ENCODE measurements around the gene SMARCA2. TPM values are rescaled to one million over a fixed set of nuclear protein-coding genes. Genes with fewer than 3 reads are reported as not detected.

SMARCA2 gene
- total RNA-seq, 1 donor from 2014 or later, result 110 TPM

DNA sequence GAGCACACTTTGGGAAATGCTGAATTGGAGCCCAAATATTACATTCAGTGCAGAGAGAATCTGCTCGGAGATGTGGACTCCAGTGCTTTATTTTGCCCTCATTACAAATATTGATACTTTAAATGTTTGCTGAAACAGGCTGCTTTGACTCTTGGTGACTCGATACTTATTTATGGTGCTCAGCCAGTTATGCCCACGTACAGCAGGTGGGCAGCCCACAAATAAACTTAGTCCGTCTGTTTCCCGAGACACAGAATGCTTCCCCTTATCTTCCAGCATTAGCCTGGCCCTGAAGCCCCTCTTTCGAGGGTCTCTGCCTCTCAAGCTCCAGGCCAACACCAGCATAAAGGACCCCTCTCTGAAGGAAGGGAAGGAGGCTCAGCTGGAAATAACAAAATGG is 158.7 kb downstream of the SMARCA2 start:
- Mint-ChIP-seq H3K27ac (ENCODE audit: unreplicated experiment) (no peak overlapping the region), H3K27me3 (ENCODE audit: unreplicated experiment) (no peaks in the 10 kb centered on the region), H3K36me3 (ENCODE audit: unreplicated experiment) (peaks cover 27% of the 10 kb centered on the region), H3K9me3 (ENCODE audit: unreplicated experiment) (no peaks in the 10 kb centered on the region), H3K4me3 (ENCODE audit: unreplicated experiment) (no peak overlapping the region), H3K4me1 (ENCODE audit: unreplicated experiment) (no peaks in the 10 kb centered on the region)
- DNase-seq (ENCODE audit: extremely low spot score, unreplicated experiment), result no peak
- TF ChIP-seq, protein P1, sequence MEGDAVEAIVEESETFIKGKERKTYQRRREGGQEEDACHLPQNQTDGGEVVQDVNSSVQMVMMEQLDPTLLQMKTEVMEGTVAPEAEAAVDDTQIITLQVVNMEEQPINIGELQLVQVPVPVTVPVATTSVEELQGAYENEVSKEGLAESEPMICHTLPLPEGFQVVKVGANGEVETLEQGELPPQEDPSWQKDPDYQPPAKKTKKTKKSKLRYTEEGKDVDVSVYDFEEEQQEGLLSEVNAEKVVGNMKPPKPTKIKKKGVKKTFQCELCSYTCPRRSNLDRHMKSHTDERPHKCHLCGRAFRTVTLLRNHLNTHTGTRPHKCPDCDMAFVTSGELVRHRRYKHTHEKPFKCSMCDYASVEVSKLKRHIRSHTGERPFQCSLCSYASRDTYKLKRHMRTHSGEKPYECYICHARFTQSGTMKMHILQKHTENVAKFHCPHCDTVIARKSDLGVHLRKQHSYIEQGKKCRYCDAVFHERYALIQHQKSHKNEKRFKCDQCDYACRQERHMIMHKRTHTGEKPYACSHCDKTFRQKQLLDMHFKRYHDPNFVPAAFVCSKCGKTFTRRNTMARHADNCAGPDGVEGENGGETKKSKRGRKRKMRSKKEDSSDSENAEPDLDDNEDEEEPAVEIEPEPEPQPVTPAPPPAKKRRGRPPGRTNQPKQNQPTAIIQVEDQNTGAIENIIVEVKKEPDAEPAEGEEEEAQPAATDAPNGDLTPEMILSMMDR (IDR thresholded peaks at IDR 0.05), result no peak

DNA sequence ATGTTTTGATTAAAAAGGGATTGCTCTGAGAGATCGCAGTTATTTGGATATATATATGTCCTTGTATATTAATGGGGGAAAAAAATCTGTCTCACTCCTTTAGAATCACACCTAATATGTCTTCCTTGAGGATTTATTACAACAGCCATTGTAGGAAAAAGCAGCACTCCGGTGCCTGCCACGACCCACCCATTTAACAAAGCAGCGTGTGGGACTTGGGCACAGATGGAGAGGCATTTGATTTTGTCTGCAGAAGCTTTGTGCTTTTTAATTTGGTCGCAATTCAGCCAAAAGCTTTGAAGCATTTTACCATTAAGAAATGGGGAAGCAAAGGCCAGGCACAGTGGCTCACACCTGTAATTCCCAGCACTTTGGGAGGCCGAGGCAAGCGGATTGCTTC is 159.2 kb downstream of the SMARCA2 start:
- DNase-seq (ENCODE audit: extremely low spot score, unreplicated experiment), result no peak
- H3K27ac Mint-ChIP-seq (ENCODE audit: unreplicated experiment), result no peak overlapping the region
- no peaks in the 10 kb centered on the region for H3K9me3 Mint-ChIP-seq (ENCODE audit: unreplicated experiment)
- TF ChIP-seq, protein P1 (IDR thresholded peaks at IDR 0.05), result no peak
- no peak overlapping the region for H3K4me3 Mint-ChIP-seq (ENCODE audit: unreplicated experiment)
- H3K4me1 Mint-ChIP-seq (ENCODE audit: unreplicated experiment), result no peaks in the 10 kb centered on the region
- no peaks in the 10 kb centered on the region for H3K27me3 Mint-ChIP-seq (ENCODE audit: unreplicated experiment)
- H3K36me3 Mint-ChIP-seq (ENCODE audit: unreplicated experiment), result peaks cover 23% of the 10 kb centered on the region

DNA sequence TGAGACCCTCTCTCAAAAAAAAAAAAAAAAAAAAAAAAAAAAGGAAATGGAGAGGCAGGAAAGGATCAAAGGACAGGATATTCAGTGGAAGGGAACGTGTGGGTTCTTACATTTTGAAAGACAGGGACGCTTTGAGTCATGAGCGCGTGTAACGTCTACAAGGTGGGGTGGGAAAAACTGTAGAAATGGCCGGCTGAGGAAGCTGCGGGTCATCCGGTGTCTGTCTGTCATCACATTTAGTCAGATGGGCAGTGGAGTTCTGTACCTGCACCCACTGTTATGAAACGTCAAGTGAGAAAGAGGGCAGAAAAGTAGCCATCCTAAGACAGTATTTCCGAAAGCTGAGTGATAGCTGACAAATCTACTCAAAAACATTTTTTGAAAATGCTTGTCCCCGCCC is 159.8 kb downstream of the SMARCA2 start:
- TF ChIP-seq, protein P1 (IDR thresholded peaks at IDR 0.05), result no peak
- H3K4me3 Mint-ChIP-seq (ENCODE audit: unreplicated experiment), result no peak overlapping the region

DNA sequence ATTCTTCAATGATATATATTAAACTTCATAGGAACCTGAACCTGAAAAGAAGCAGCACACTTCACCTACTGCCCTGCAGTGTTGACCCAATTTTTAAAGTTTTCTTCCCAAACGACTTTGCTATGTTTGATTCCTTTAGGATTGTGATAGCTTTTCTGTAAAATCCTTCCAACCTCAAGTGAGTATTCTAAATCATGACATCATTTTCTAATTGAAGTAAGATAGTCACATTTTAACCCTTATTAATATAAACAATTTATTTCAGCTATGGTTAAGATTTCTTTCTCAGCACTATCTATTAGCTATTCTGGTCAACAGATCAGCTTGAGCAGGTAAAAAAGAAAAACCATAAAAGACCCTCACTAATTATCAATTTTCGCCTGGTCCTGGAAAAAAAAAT is 162.0 kb downstream of the SMARCA2 start:
- no peak overlapping the region for H3K27ac Mint-ChIP-seq (ENCODE audit: unreplicated experiment)
- no peak for DNase-seq (ENCODE audit: extremely low spot score, unreplicated experiment)
- no peaks in the 10 kb centered on the region for H3K9me3 Mint-ChIP-seq (ENCODE audit: unreplicated experiment)
- TF ChIP-seq, protein P1 (IDR thresholded peaks at IDR 0.05), result no peak
- peaks cover 13% of the 10 kb centered on the region for H3K36me3 Mint-ChIP-seq (ENCODE audit: unreplicated experiment)
- H3K4me3 Mint-ChIP-seq (ENCODE audit: unreplicated experiment), result no peak overlapping the region
- H3K27me3 Mint-ChIP-seq (ENCODE audit: unreplicated experiment), result no peaks in the 10 kb centered on the region
- peaks cover 7% of the 10 kb centered on the region for H3K4me1 Mint-ChIP-seq (ENCODE audit: unreplicated experiment)

More for the DNA sequence above, 159.8 kb downstream of the SMARCA2 start:
- Mint-ChIP-seq H3K27me3 (ENCODE audit: unreplicated experiment) (no peaks in the 10 kb centered on the region), H3K9me3 (ENCODE audit: unreplicated experiment) (no peaks in the 10 kb centered on the region), H3K4me1 (ENCODE audit: unreplicated experiment) (peaks cover 2% of the 10 kb centered on the region), H3K27ac (ENCODE audit: unreplicated experiment) (no peak overlapping the region), H3K36me3 (ENCODE audit: unreplicated experiment) (peaks cover 22% of the 10 kb centered on the region)
- no peak for DNase-seq (ENCODE audit: extremely low spot score, unreplicated experiment)

DNA sequence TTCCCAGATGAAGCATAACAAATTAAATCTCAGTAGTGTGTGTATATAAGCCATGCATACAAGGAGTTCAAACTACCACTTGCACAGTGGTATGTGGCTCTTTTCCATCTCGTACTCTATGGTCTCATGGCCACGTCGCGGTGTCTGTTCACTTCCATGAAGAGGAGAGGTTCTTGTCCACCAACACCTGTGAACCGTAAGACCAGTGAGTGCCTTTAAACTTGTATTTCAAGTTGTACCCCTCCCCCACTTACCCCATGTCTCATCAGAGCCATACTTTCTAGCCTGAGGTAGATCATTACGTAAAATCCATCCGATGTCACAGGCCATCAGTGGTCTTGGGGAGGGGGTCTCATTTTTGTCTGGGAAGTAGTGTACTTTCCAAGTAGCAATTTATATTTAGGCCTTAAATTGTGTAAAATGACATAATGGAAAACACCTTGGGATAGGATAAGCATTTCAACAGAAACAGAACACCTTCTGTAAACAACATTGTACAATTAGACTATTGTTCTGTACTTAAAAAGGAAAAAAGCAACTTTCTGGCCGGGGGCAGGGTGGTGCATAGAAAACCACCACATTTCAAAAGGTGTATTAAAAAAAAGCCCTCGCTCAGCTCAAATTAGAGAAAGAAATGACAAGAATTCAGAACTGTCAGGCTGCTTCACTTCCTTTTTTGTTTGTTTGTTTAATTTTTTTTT is 163.0 kb downstream of the SMARCA2 start:
- Mint-ChIP-seq H3K36me3 (ENCODE audit: unreplicated experiment) (peaks cover 5% of the 10 kb centered on the region), H3K27me3 (ENCODE audit: unreplicated experiment) (no peaks in the 10 kb centered on the region), H3K9me3 (ENCODE audit: unreplicated experiment) (no peaks in the 10 kb centered on the region), H3K27ac (ENCODE audit: unreplicated experiment) (no peak overlapping the region), H3K4me1 (ENCODE audit: unreplicated experiment) (peaks cover 7% of the 10 kb centered on the region), H3K4me3 (ENCODE audit: unreplicated experiment) (no peak overlapping the region)
- TF ChIP-seq, protein P1 (IDR thresholded peaks at IDR 0.05), result no peak
- DNase-seq (ENCODE audit: extremely low spot score, unreplicated experiment), result no peak
